HL-60 (cell line): ENCODE data around the gene GIMAP5.

Source experiments
- DNase-seq, 2 experiments: peaks; one replicate each; pipeline ENCODE4 v3.0.0-alpha.2; 2010 to 2020; ENCODE audit warnings: low read depth in 1 of 2, low spot score in 1 of 2
- H3K27ac ChIP-seq: fragments of 250-450 bp; sonication (Bioruptor Pico); replicated peaks from 2 replicates; pipeline ENCODE4 v1.5.1; 2020; ENCODE audit warnings: mild to moderate bottlenecking, moderate library complexity
- H3K27me3 ChIP-seq: fragments of 250-450 bp; sonication (Bioruptor Pico); 2 replicates; pipeline ENCODE4 v1.5.1; 2021; ENCODE audit warnings: mild to moderate bottlenecking, moderate library complexity; ENCODE audit not compliant: insufficient read depth, poor library complexity, severe bottlenecking
- H3K4me3 ChIP-seq: replicated peaks from 2 replicates; pipeline ENCODE4 v1.5.1; 2011; ENCODE audit warnings: mild to moderate bottlenecking, control low read depth, low read length; ENCODE audit not compliant: insufficient read depth
- CTCF ChIP-seq: IDR thresholded peaks from one replicate; pipeline ENCODE4 v1.5.1; 2011; ENCODE audit warnings: low read length, control low read depth, inconsistent platforms; ENCODE audit not compliant: insufficient read depth
- GABPA ChIP-seq: IDR thresholded peaks from 2 replicates; pipeline ENCODE4 v1.6.1; 2012; ENCODE audit warnings: low read depth
- POLR2AphosphoS5 ChIP-seq: IDR thresholded peaks from 2 replicates; pipeline ENCODE4 v1.6.1; 2012; ENCODE audit warnings: low read depth
- REST ChIP-seq: IDR thresholded peaks from 2 replicates; pipeline ENCODE4 v1.6.1; 2012; ENCODE audit warnings: low read depth; ENCODE audit not compliant: insufficient replicate concordance
- SPI1 ChIP-seq: IDR thresholded peaks from 2 replicates; pipeline ENCODE4 v1.6.1; 2012; ENCODE audit warnings: low read depth, mild to moderate bottlenecking, borderline replicate concordance

GIMAP5 gene

GRCh38 chr7:150722431-150722931 is 14.7 kb upstream of the GIMAP5 start:
- Histone ChIP-seq H3K27me3 (no peaks in the 10 kb centered on the region), H3K27ac (no peak overlapping the region), H3K4me3 (no peak overlapping the region)
- DNase-seq = no peak
- TF ChIP-seq REST (no peak), SPI1 (no peak), POLR2AphosphoS5 (no peak), CTCF (no peak), GABPA (no peak)

GRCh38 chr7:150723467-150723866 is 13.8 kb upstream of the GIMAP5 start:
- Histone ChIP-seq H3K27ac (no peak overlapping the region), H3K27me3 (no peaks in the 10 kb centered on the region), H3K4me3 (no peak overlapping the region)
- TF ChIP-seq GABPA = no peak
- no peak for TF ChIP-seq REST
- no peak for TF ChIP-seq SPI1
- TF ChIP-seq CTCF = no peak
- no peak for TF ChIP-seq POLR2AphosphoS5
- DNase-seq = no peak

- DNase-seq = no peak
- Histone ChIP-seq H3K27me3 (no peaks in the 10 kb centered on the region), H3K27ac (no peak overlapping the region), H3K4me3 (no peak overlapping the region)
- no peak for TF ChIP-seq SPI1
- no peak for TF ChIP-seq GABPA
- TF ChIP-seq POLR2AphosphoS5 = no peak
- no peak for TF ChIP-seq REST
- no peak for TF ChIP-seq CTCF
These were observed 9.8 kb upstream of the GIMAP5 start for GRCh38 chr7:150727381-150727780.
